Vagina (tissue), 2 donors: Measurements from ENCODE around the gene CASP3.
"Not testable (repeated sequence)": the region's sequence is repeated elsewhere in the genome, so short reads cannot be mapped to it uniquely, and the experiment has no call there.

Experiments used
- POLR2A ChIP-seq, 2 donors: fragments of 450-650 bp; IDR thresholded peaks; one replicate each; pipeline ENCODE4 v1.6.1; 2017; ENCODE audit warnings: antibody characterized with exemption in 2 of 2, mild to moderate bottlenecking in 2 of 2, moderate library complexity in 2 of 2
- POLR2AphosphoS5 ChIP-seq, 2 donors: sonication (generic); formaldehyde crosslinking; IDR thresholded peaks; one replicate each; pipeline ENCODE4 v1.9.0; 2017; ENCODE audit warnings: antibody characterized with exemption in 2 of 2, mild to moderate bottlenecking in 2 of 2, low read depth in 1 of 2; ENCODE audit not compliant: insufficient read depth in 1 of 2

- not testable (repeated sequence) for TF ChIP-seq POLR2AphosphoS5 (IDR thresholded peaks at IDR 0.05; ENCODE audit: insufficient read depth in 1 of 2, low read depth in 1 of 2); POLR2A (IDR thresholded peaks at IDR 0.05)
Measured at GRCh38 chr4:184625783-184626596, 23.3 kb downstream of the CASP3 start.
